GM10248 (cell line): Measurements from ENCODE around the gene ZNF300.
"Not testable (repeated sequence)": the region's sequence is repeated elsewhere in the genome, so short reads cannot be mapped to it uniquely, and the experiment has no call there.

Source experiments
- CTCF ChIA-PET: fragments of 300-600 bp; sonication (Branson Sonifier 250); formaldehyde crosslinking; extraction: SDS; loops from one replicate; lab custom pipeline; 2021; ENCODE audit warnings: antibody characterized with exemption; lab: Yijun Ruan, JAX
- POLR2A ChIA-PET: fragments of 350-650 bp; sonication (Branson Sonifier 250); formaldehyde crosslinking; extraction: SDS; loops from one replicate; lab custom pipeline; 2020; ENCODE audit warnings: antibody characterized with exemption; lab: Yijun Ruan, JAX
- DNase-seq: peaks from one replicate; pipeline ENCODE4 v3.0.0; 2012; ENCODE audit errors: extremely low spot score
- TF ChIP-seq, protein P1 (sequence below): IDR thresholded peaks from 2 replicates; pipeline ENCODE4 v1.5.1; 2012; ENCODE audit warnings: mild to moderate bottlenecking, low read depth; ENCODE audit errors: extremely low read depth, missing control alignments, control extremely low read depth

ZNF300 gene

DNA sequence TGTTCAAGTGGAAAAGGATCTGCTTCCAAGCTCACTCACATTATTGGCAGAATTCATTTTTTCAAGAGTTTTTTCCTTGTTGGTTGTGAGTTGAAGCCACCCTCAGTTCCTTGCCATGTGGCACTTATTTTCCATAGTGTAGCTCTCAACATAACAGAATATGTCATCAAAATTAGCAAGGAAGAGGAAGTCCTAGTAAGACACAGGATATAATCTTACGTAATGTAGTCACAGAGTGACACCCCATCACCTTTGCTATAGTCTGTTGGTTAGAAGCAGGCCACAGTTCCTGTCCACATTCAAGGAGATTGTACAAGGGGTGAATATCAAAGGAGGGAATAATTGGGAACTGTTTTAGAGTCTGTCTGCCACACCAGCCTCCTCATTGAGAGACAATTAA lies 42.7 kb downstream of the ZNF300 start:
- no peak for DNase-seq
- ChIA-PET CTCF (no interaction called here), POLR2A (no interaction called here)
- TF ChIP-seq, protein P1, sequence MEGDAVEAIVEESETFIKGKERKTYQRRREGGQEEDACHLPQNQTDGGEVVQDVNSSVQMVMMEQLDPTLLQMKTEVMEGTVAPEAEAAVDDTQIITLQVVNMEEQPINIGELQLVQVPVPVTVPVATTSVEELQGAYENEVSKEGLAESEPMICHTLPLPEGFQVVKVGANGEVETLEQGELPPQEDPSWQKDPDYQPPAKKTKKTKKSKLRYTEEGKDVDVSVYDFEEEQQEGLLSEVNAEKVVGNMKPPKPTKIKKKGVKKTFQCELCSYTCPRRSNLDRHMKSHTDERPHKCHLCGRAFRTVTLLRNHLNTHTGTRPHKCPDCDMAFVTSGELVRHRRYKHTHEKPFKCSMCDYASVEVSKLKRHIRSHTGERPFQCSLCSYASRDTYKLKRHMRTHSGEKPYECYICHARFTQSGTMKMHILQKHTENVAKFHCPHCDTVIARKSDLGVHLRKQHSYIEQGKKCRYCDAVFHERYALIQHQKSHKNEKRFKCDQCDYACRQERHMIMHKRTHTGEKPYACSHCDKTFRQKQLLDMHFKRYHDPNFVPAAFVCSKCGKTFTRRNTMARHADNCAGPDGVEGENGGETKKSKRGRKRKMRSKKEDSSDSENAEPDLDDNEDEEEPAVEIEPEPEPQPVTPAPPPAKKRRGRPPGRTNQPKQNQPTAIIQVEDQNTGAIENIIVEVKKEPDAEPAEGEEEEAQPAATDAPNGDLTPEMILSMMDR = no peak

DNA sequence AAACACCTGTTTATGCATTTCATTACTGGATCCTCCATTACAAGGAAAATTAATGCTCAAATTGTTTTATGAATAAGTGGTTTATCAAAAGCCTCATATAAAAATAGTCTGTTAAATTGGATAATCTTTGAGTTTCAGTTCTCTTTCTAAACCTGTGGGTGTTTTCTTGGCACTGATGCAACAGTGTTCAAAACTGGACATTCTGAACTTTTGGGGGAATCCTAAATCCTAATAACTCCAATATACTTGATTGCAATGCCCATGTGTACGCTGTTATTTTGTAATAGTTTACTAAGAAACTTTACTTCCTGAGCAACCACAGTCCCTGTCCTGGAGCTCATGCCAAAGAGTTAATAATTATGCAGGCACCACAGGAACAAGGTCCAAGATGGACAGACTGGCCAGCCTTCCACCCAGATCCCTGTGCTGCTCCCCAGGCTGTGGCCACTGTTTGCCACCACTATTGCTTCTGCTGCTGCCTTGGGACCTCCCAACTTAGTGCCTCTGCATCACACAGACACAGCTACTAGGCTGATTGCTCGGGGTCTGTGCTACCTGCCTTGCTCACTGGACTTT lies 44.4 kb downstream of the ZNF300 start:
- TF ChIP-seq, protein P1 = no peak
- CTCF ChIA-PET = interaction anchor here (2.0 kb wide), 1 partner anchor 14 kb away, joined by 4 read pairs; the partner anchor contains the start of gene IRGM
- no peak for DNase-seq
- POLR2A ChIA-PET = no interaction called here

DNA sequence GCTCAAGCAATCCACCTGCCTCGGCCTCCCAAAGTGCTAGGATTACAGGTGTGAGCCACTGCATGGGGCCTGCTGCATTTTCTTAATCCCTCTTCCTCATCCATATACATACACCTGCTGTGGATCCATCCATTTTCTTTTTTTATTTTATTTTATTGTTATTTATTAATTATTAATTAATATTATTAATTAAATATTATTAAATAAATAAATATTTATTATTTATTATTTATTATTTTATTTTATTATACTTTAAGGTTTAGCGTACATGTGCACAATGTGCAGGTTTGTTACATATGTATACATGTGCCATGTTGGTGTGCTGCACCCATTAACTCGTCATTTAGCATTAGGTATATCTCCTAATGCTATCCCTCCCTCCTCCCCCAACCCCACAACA lies 48.1 kb downstream of the ZNF300 start:
- DNase-seq, CTCF ChIA-PET, POLR2A ChIA-PET: not testable (repeated sequence)

DNA sequence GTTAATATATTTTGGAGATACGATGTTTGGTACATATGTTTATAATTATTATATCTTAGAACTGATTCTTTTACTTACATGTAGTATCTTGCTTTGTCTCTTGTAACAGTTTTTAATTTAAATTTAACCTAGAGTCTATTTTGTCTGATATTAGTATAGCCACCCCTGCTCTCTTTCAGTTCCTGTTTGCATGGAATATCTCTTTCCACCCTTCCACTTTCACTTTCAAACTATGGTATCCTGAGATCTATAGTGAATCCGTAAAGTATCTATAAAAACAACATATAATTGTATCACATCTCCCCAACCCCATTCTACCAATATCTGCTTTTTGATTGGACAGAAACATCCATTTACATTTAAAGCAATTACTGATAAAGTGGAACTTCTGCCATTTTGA lies 51.2 kb downstream of the ZNF300 start:
- ChIA-PET POLR2A (no interaction called here), CTCF (interaction anchor here (1.4 to 1.7 kb wide), 2 partner anchors 8 to 52 kb away, joined by 4 to 5 read pairs; partner anchors contain the start of gene IRGM)
- no peak for DNase-seq
- TF ChIP-seq, protein P1 = no peak

DNA sequence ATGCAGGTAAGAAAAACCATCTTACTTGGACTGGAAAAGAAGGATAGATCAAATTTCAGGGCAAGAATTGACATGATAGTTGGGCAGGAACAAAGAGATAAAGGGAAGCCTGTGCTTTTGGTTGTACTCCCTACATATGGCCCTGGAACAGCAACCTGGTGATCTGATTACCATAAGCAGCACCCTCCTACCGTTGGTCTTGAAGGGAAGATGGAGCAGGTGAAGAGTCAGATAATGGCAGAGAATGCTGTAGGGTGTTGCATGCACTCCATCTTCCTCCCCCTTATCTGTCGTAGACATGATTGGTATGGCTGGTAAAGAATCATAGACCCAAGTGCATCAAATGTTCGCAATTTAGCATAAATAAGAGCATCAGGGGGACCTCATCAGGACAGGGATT lies 53.7 kb downstream of the ZNF300 start:
- POLR2A ChIA-PET = no interaction called here
- no peak for DNase-seq
- TF ChIP-seq, protein P1 = no peak
- CTCF ChIA-PET = interaction anchor here (0.7 to 3.4 kb wide), 5 partner anchors 41 to 291 kb away, joined by 3 to 13 read pairs (median 3); no protein-coding TSS in a partner anchor

DNA sequence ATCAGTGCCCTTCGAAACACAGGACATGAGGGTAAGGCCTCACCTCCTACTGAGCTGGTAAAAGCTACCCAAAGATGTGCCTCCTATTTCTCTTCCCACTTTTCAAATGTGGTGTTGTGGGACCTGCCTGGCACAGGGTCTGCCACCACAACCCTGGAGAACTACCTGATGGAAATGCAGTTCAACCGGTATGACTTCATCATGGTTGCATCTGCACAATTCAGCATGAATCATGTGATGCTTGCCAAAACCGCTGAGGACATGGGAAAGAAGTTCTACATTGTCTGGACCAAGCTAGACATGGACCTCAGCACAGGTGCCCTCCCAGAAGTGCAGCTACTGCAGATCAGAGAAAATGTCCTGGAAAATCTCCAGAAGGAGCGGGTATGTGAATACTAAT lies 56.5 kb downstream of the ZNF300 start:
- CTCF ChIA-PET = interaction anchor here (0.6 to 6.0 kb wide), 9 partner anchors 24 to 292 kb away, joined by 3 to 94 read pairs (median 6); no protein-coding TSS in a partner anchor
- DNase-seq = no peak
- POLR2A ChIA-PET = no interaction called here
- TF ChIP-seq, protein P1 = no peak

DNA sequence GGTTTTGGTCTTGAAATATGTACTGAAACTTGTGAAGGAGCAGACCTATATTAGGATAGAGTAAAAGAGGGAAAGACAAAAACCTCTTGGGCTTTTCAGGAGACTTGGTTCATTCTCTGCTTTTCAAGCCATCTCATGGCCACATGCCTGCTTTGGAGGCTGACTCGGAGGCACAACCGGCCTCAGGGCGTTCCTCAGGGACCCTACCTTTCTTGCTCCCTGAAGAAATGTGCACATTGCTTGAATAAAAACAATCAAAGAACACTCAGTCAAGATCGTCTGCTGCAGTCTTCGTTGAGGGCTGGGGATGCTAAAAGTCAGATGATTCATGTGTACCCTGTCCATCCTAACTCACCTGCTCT lies 57.5 kb downstream of the ZNF300 start:
- POLR2A ChIA-PET = interaction anchor here (0.6 kb wide), 1 partner anchor 311 kb away, joined by 4 read pairs; no protein-coding TSS in a partner anchor
- CTCF ChIA-PET = interaction anchor here (0.6 to 6.0 kb wide), 55 partner anchors 8 to 398 kb away, joined by 3 to 94 read pairs (median 5); partner anchors contain the start of genes DCTN4, RBM22, RPS14 and SMIM3
- DNase-seq = no peak
- TF ChIP-seq, protein P1 = no peak
